ENCODE results near the gene BCL2L14.

The BCL2L14 gene

GRCh38 chr12:12126551-12126950 lies 55.8 kb downstream of the BCL2L14 start (continued):
- TF ChIP-seq KLF10 (tag by site-specific recombination; IDR thresholded peaks at IDR 0.05) = no peak
- TF ChIP-seq ZEB2 (tag by site-specific recombination; IDR thresholded peaks at IDR 0.05) = no peak
- no peak for TF ChIP-seq ZNF132 (tag by site-specific recombination; IDR thresholded peaks at IDR 0.05; ENCODE audit: borderline replicate concordance)
- TF ChIP-seq ZNF324 (tag by site-specific recombination; IDR thresholded peaks at IDR 0.05) = no peak
- no peak for TF ChIP-seq ZNF202 (tag by site-specific recombination; IDR thresholded peaks at IDR 0.05; ENCODE audit: borderline replicate concordance)
- no peak for TF ChIP-seq ZNF391 (tag by site-specific recombination; IDR thresholded peaks at IDR 0.05; ENCODE audit: borderline replicate concordance, low read depth)
- no peak for TF ChIP-seq SALL2 (tag by site-specific recombination; IDR thresholded peaks at IDR 0.05; ENCODE audit: borderline replicate concordance)
- TF ChIP-seq KLF8 (tag by site-specific recombination; IDR thresholded peaks at IDR 0.05) = no peak
- no peak for TF ChIP-seq SP3 (tag by site-specific recombination; IDR thresholded peaks at IDR 0.05)
- TF ChIP-seq RBAK (tag by site-specific recombination; IDR thresholded peaks at IDR 0.05) = no peak

GRCh38 chr12:12127304-12127703 lies 56.6 kb downstream of the BCL2L14 start:
- TF ChIP-seq RBAK (tag by site-specific recombination; IDR thresholded peaks at IDR 0.05) = no peak
- no peak for TF ChIP-seq ZNF560 (tag by site-specific recombination; IDR thresholded peaks at IDR 0.05; ENCODE audit: borderline replicate concordance)
- TF ChIP-seq PRDM1 (tag by site-specific recombination; IDR thresholded peaks at IDR 0.05) = no peak
- TF ChIP-seq IKZF3 (tag by site-specific recombination; IDR thresholded peaks at IDR 0.05) = no peak
- no peak for TF ChIP-seq REST (tag by site-specific recombination; IDR thresholded peaks at IDR 0.05)
- TF ChIP-seq ZNF449 (tag by site-specific recombination; IDR thresholded peaks at IDR 0.05) = no peak
- no peak for TF ChIP-seq ZNF366 (tag by site-specific recombination; conservative IDR thresholded peaks at IDR 0.05)
- no peak for TF ChIP-seq MYNN (tag by site-specific recombination; IDR thresholded peaks at IDR 0.05; ENCODE audit: borderline replicate concordance)
- TF ChIP-seq ZNF792 (tag by site-specific recombination; IDR thresholded peaks at IDR 0.05) = no peak
- ChIA-PET POLR2A (interaction anchor here (0.6 kb wide), 1 partner anchor 27 kb away, joined by 3 read pairs; no protein-coding TSS in a partner anchor), CTCF (interaction anchor here (0.6 to 1.0 kb wide), 3 partner anchors 10 to 202 kb away, joined by 3 read pairs; no protein-coding TSS in a partner anchor)
- H3K4me1 ChIP-seq (ENCODE audit: control insufficient read depth, insufficient read depth, low read length) = 0 out of 2 replicates have a peak, but pooled peaks cover 4% of the 10 kb centered on the region
- peaks cover 30 to 53% of the 10 kb centered on the region in 2 experiments for H3K36me3 ChIP-seq (ENCODE audit: control insufficient read depth in 2 of 2, insufficient read depth in 1 of 2, low read length in 2 of 2)
- H3K27ac ChIP-seq (ENCODE audit: extremely low read depth, low read depth, low read length) = no peak overlapping the region
- H3K9me3 ChIP-seq (ENCODE audit: control insufficient read depth, insufficient read depth, low read depth, low read length) = no peaks in the 10 kb centered on the region
- no peak overlapping the region for H3K4me3 ChIP-seq (ENCODE audit: low read depth, low read length)

- Histone ChIP-seq H3K4me1 (ENCODE audit: control insufficient read depth, insufficient read depth, low read length) (no peaks in the 10 kb centered on the region), H3K36me3 (ENCODE audit: control insufficient read depth in 2 of 2, insufficient read depth in 1 of 2, low read length in 2 of 2) (peaks cover 26 to 46% of the 10 kb centered on the region in 2 experiments), H3K4me3 (ENCODE audit: low read depth, low read length) (no peak overlapping the region), H3K9me3 (ENCODE audit: control insufficient read depth, insufficient read depth, low read depth, low read length) (no peaks in the 10 kb centered on the region), H3K27ac (ENCODE audit: extremely low read depth, low read depth, low read length) (no peak overlapping the region)
- TF ChIP-seq ZNF112 (tag by site-specific recombination; IDR thresholded peaks at IDR 0.05) (no peak), EGR2 (tag by site-specific recombination; IDR thresholded peaks at IDR 0.05; ENCODE audit: low read depth) (0 out of 2 replicates have a peak, but pooled peaks have one; percentile 16)
- CTCF ChIA-PET = no interaction called here
- POLR2A ChIA-PET = no interaction called here
Measured at GRCh38 chr12:12128670-12129069, 57.9 kb downstream of the BCL2L14 start.
